ENCODE data around the gene PCDHGB3. TPM values are rescaled to one million over a fixed set of nuclear protein-coding genes. Genes with fewer than 3 reads are reported as not detected.

The PCDHGB3 gene
- total RNA-seq, 1 donor, result 6.2 TPM

- no peak within 1 kb of the TSS for H3K27ac ChIP-seq (ENCODE audit: low read depth, low read length)
- H3K4me3 ChIP-seq (ENCODE audit: insufficient read depth, low read length), result peak within 1 kb of the TSS; percentile 68
- peak within 1 kb of the TSS; percentile 83 for H3K4me2 ChIP-seq (ENCODE audit: insufficient read depth, low read length)
- H2AFZ ChIP-seq (ENCODE audit: low read length), result peak within 1 kb of the TSS; percentile 76
- H4K20me1 ChIP-seq (ENCODE audit: insufficient read depth, low read length), result no peaks in the 10 kb centered on the region
- no peaks in the 10 kb centered on the region for H3K79me2 ChIP-seq (ENCODE audit: insufficient read depth, low read length)
- H3K36me3 ChIP-seq (ENCODE audit: insufficient read depth, low read length), result no peaks in the 10 kb centered on the region
- peak; percentile 64 for TF ChIP-seq CTCF (IDR thresholded peaks at IDR 0.05; ENCODE audit: extremely low read depth, low read depth, low read length)
- H3K9me3 ChIP-seq (ENCODE audit: low read depth, low read length), result peaks cover 2% of the 10 kb centered on the region
- H3K27me3 ChIP-seq (ENCODE audit: insufficient read depth, low read length), result peaks cover 20% of the 10 kb centered on the region
- DNase-seq (ENCODE audit: insufficient read length, low spot score, missing footprints), result peak; percentile 91
- no peaks in the 10 kb centered on the region for H3K4me1 ChIP-seq (ENCODE audit: insufficient read depth, low read length)
These were observed 20.0 kb upstream of the PCDHGB3 start, which contains the start of gene PCDHGB1 for GRCh38 chr5:141349917-141350619. TSS of gene PCDHGB1 (plus strand) at chr5:141350099. CDS start at chr5:141350261, 162 bp downstream.

DNA sequence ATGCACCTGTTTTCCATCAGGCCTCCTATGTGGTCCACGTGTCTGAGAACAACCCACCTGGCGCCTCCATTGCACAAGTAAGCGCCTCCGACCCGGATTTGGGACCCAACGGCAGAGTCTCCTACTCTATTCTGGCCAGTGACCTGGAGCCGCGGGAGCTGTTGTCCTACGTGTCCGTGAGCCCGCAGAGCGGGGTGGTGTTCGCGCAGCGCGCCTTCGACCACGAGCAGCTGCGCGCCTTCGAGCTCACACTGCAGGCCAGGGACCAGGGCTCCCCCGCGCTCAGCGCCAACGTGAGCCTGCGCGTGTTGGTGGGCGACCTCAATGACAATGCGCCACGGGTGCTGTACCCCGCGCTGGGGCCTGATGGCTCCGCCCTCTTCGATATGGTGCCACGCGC, 18.5 kb upstream of the PCDHGB3 start:
- no peaks in the 10 kb centered on the region for H3K79me2 ChIP-seq (ENCODE audit: insufficient read depth, low read length)
- H3K36me3 ChIP-seq (ENCODE audit: insufficient read depth, low read length), result no peaks in the 10 kb centered on the region
- H3K9me3 ChIP-seq (ENCODE audit: low read depth, low read length), result peaks cover 10% of the 10 kb centered on the region
- H3K4me1 ChIP-seq (ENCODE audit: insufficient read depth, low read length), result peaks cover 2% of the 10 kb centered on the region
- no peaks in the 10 kb centered on the region for H4K20me1 ChIP-seq (ENCODE audit: insufficient read depth, low read length)
- H3K27ac ChIP-seq (ENCODE audit: low read depth, low read length), result no peak overlapping the region
- peaks cover 25% of the 10 kb centered on the region for H3K27me3 ChIP-seq (ENCODE audit: insufficient read depth, low read length)
- H3K4me3 ChIP-seq (ENCODE audit: insufficient read depth, low read length), result no peak overlapping the region
- H3K4me2 ChIP-seq (ENCODE audit: insufficient read depth, low read length), result no peak overlapping the region
- no peak for TF ChIP-seq CTCF (IDR thresholded peaks at IDR 0.05; ENCODE audit: extremely low read depth, low read depth, low read length)
- no peak for DNase-seq (ENCODE audit: insufficient read length, low spot score, missing footprints)
- no peak overlapping the region for H2AFZ ChIP-seq (ENCODE audit: low read length)

DNA sequence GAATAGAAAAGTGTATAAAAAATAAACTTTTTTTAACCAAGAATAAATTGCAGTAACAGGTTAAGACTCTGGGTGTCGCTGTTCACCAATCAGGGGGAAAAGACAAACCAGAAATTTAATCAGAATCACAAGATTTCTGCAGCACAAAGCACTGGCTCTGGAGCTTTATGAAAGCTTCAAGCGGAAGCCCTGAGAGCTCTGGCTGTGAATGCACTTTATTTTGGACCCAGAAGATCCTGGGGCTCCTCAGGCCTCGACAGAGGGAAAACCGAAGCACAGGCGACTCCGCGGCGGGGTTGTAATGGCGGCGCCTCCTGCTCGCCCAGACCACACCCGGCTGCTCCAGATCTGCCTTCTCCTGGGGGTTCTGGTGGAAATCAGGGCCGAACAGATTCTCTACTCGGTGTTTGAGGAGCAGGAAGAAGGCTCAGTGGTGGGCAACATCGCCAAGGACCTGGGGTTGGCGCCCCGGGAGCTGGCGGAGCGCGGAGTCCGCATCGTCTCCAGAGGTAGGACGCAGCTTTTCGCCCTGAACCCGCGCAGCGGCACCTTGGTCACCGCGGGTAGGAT, 15.1 kb upstream of the PCDHGB3 start, which contains the start of gene PCDHGA4:
Gene PCDHGA4 (plus strand): TSS at position 122 of the 570 bp plus-strand sequence. CDS start 87 bp downstream, at position 209.
- H3K4me3 ChIP-seq (ENCODE audit: insufficient read depth, low read length), result peak within 1 kb of the TSS; percentile 69
- H2AFZ ChIP-seq (ENCODE audit: low read length), result peak within 1 kb of the TSS; percentile 88
- no peaks in the 10 kb centered on the region for H3K36me3 ChIP-seq (ENCODE audit: insufficient read depth, low read length)
- H4K20me1 ChIP-seq (ENCODE audit: insufficient read depth, low read length), result no peaks in the 10 kb centered on the region
- TF ChIP-seq CTCF (IDR thresholded peaks at IDR 0.05; ENCODE audit: extremely low read depth, low read depth, low read length), result peak; percentile 65
- no peak for DNase-seq (ENCODE audit: insufficient read length, low spot score, missing footprints)
- no peaks in the 10 kb centered on the region for H3K79me2 ChIP-seq (ENCODE audit: insufficient read depth, low read length)
- peaks cover 10% of the 10 kb centered on the region for H3K9me3 ChIP-seq (ENCODE audit: low read depth, low read length)
- H3K27ac ChIP-seq (ENCODE audit: low read depth, low read length), result no peak within 1 kb of the TSS
- H3K27me3 ChIP-seq (ENCODE audit: insufficient read depth, low read length), result peaks cover 26% of the 10 kb centered on the region
- H3K4me1 ChIP-seq (ENCODE audit: insufficient read depth, low read length), result peaks cover 2% of the 10 kb centered on the region
- H3K4me2 ChIP-seq (ENCODE audit: insufficient read depth, low read length), result peak within 1 kb of the TSS; percentile 75

GRCh38 chr5:141355641-141356040, 14.4 kb upstream of the PCDHGB3 start:
- Histone ChIP-seq H3K36me3 (ENCODE audit: insufficient read depth, low read length) (no peaks in the 10 kb centered on the region), H3K27me3 (ENCODE audit: insufficient read depth, low read length) (peaks cover 31% of the 10 kb centered on the region), H3K4me1 (ENCODE audit: insufficient read depth, low read length) (peaks cover 2% of the 10 kb centered on the region), H3K27ac (ENCODE audit: low read depth, low read length) (no peak overlapping the region), H3K79me2 (ENCODE audit: insufficient read depth, low read length) (no peaks in the 10 kb centered on the region), H3K4me2 (ENCODE audit: insufficient read depth, low read length) (peak overlapping the region; percentile 75), H4K20me1 (ENCODE audit: insufficient read depth, low read length) (no peaks in the 10 kb centered on the region), H3K9me3 (ENCODE audit: low read depth, low read length) (peaks cover 11% of the 10 kb centered on the region), H2AFZ (ENCODE audit: low read length) (no peak overlapping the region), H3K4me3 (ENCODE audit: insufficient read depth, low read length) (peak overlapping the region; percentile 69)
- DNase-seq (ENCODE audit: insufficient read length, low spot score, missing footprints), result no peak
- TF ChIP-seq CTCF (IDR thresholded peaks at IDR 0.05; ENCODE audit: extremely low read depth, low read depth, low read length), result no peak
